Heart right ventricle (tissue), 16 donors: ENCODE data around the gene XRCC6. TPM values are rescaled to one million over a fixed set of nuclear protein-coding genes. Genes with fewer than 3 reads are reported as not detected.
A peak's percentile ranks its signal among the peaks of the same experiment; 100 is the strongest.
"Not testable (repeated sequence)": the region's sequence is repeated elsewhere in the genome, so short reads cannot be mapped to it uniquely, and the experiment has no call there.

Source experiments
- ATAC-seq, 8 donors: fragments of 200-7000 bp; cut with Tn5 transposase; one replicate each; pipeline ENCODE4 v1.9.1; 2020; ENCODE audit warnings: mild to moderate bottlenecking in 8 of 8, moderate library complexity in 8 of 8, moderate number of reproducible peaks in 1 of 8
- DNase-seq, 2 donors: peaks; one replicate each; pipeline ENCODE4 v3.0.0-alpha.2; 2020
- H3K27ac ChIP-seq, 10 donors: fragments of 200-600 bp; sonication (generic) in 2 of 10; one replicate each; pipeline versions ENCODE4 v1.5.0 to v1.8.0; 2020 to 2022; ENCODE audit warnings: mild to moderate bottlenecking in 3 of 10
- H3K27me3 ChIP-seq, 7 donors: fragments of 200-600 bp; one replicate each; pipeline ENCODE4 v1.8.0; 2021 to 2022; ENCODE audit warnings: mild to moderate bottlenecking in 2 of 7
- H3K36me3 ChIP-seq, 9 donors: fragments of 200-600 bp; sonication (generic) in 1 of 9; one replicate each; pipeline versions ENCODE4 v1.5.0 to v1.8.0; 2020 to 2022; ENCODE audit warnings: mild to moderate bottlenecking in 2 of 9
- H3K4me1 ChIP-seq, 9 donors: fragments of 200-600 bp; sonication (generic) in 1 of 9; one replicate each; pipeline versions ENCODE4 v1.5.0 to v1.8.0; 2020 to 2022; ENCODE audit warnings: mild to moderate bottlenecking in 4 of 9
- H3K4me3 ChIP-seq, 10 donors: fragments of 200-600 bp; sonication (generic) in 2 of 10; one replicate each; pipeline versions ENCODE4 v1.5.0 to v1.8.0; 2020 to 2022; ENCODE audit warnings: mild to moderate bottlenecking in 7 of 10, moderate library complexity in 2 of 10
- H3K9me3 ChIP-seq, 11 donors: fragments of 200-600 bp in 10 of 11; sonication (generic) in 2 of 11; one replicate each; pipeline versions ENCODE4 v1.5.0 to v1.8.0; 2013 to 2022; ENCODE audit warnings: mild to moderate bottlenecking in 2 of 11, control low read depth in 1 of 11, moderate library complexity in 1 of 11
- WGBS, 2 donors: extraction: QIAGEN DNeasy Blood & Tissue Kit; methylation state at CpG; one replicate each; pipeline ENCODE4 v1.1.7; 2013; ENCODE audit warnings: inconsistent platforms in 1 of 2; 5-methylcytosine and 5-hydroxymethylcytosine counted together
- intact Hi-C, 10 donors: fragments of 100-400 bp; cut with DNase I; formaldehyde crosslinking; loops; one replicate each; pipeline versions ENCODE4 v1.11.1 to v1.14.2; 2022
- polyA plus RNA-seq, 2 donors: library from polyadenylated mRNA; stranded (reverse); fragments of 200-250 nt; gene quantifications; one replicate each; pipeline ENCODE4 v1.2.3, GENCODE V29; 2013
- total RNA-seq, 10 donors: library from RNA; stranded (reverse); fragmentation: NEBNext Ultra II Directional in 3 of 10; extraction: Animal tissue kit (Norgen Biotek cat#: 25700) in 3 of 10; gene quantifications; one replicate each; pipeline versions ENCODE4 v1.2.1 to v1.2.4, GENCODE V29; 2021 to 2023
- TF ChIP-seq, protein P1 (sequence below), 9 donors: fragments of 200-600 bp; sonication (generic) in 2 of 9; IDR thresholded peaks; one replicate each; pipeline versions ENCODE4 v1.5.0 to v1.8.0; 2021 to 2022; ENCODE audit warnings: antibody characterized with exemption in 9 of 9, mild to moderate bottlenecking in 5 of 9, moderate library complexity in 1 of 9
- donor health status: Arrhythmogenic right ventricular cardiomyopathy.
- donor health status: ischemic (EF 13 %, LVEDD 7.1; RV severe dilation, severe dysfunction).
- donor health status: healthy with polysubstance abuse.
- donor health status: DM: no; HTN: yes; CAD: no.
- donor health status: DM: no; HTN: no; CAD: no.
- donor health status: ischemic (EF 25% LVEDD 6.9; RV normal size, moderate dysfunction).
- donor health status: ischemic (EF 25% LVEDD 5.7; RV mildly dilated, moderate dysfunction).
- donor health status: healthy.
- donor health status: DM: yes; HTN: yes; CAD: no.
- donor health status: Ischemic cardiomyopathy.
- donor health status: ischemic (EF 35%, LVEDD 5.7; RV mildly dilated, moderate dysfunction).
- donor health status: nonischemic (EF 11% LVEDD 7.7; RV severe dilation, severe dysfunction).
- donor health status: DM: yes; HTN: yes; CAD: no.
- donor health status: PGD.
- donor health status: ischemic (EF 29% LVEDD 5.4; RV normal size, mild dysfunction).
- donor health status: nonischemic (EF 23%, LVEDD 6.1; RV moderate dilation, normal function).

XRCC6 gene
- total and polyA plus RNA-seq, 12 donors = 103 to 192 (median 181) TPM

DNA sequence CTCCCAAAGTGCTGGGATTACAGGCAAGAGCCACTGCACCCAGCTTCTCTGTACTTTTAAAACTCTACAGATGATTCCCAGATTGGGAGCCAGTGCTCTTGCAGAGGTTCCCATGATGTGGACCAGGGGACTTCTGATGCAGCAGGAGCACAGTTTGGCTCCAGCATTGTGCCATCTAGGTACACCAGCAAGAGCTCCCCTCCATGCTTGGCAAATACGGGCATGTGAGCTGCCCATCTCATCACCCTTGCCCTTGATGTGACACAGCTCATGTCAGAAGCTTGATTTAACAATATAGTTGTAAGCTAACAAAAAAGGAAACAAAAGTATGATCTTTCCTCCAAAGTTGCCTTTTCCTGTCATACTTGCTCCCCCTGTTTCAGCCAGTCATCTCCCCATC, 38.8 kb downstream of the XRCC6 start:
- no peaks in the 10 kb centered on the region for H3K9me3 ChIP-seq
- peak overlapping the region in 9 of 10 donors; percentile 31 to 80 (median 63) for H3K27ac ChIP-seq
- ATAC-seq (peak; percentile 39 to 80 (median 68)), DNase-seq (peak; percentile 27 to 29)
- no peak overlapping the region for H3K4me3 ChIP-seq
- H3K27me3 ChIP-seq = no peaks in the 10 kb centered on the region
- intact Hi-C loops = no loop called here
- TF ChIP-seq, protein P1, sequence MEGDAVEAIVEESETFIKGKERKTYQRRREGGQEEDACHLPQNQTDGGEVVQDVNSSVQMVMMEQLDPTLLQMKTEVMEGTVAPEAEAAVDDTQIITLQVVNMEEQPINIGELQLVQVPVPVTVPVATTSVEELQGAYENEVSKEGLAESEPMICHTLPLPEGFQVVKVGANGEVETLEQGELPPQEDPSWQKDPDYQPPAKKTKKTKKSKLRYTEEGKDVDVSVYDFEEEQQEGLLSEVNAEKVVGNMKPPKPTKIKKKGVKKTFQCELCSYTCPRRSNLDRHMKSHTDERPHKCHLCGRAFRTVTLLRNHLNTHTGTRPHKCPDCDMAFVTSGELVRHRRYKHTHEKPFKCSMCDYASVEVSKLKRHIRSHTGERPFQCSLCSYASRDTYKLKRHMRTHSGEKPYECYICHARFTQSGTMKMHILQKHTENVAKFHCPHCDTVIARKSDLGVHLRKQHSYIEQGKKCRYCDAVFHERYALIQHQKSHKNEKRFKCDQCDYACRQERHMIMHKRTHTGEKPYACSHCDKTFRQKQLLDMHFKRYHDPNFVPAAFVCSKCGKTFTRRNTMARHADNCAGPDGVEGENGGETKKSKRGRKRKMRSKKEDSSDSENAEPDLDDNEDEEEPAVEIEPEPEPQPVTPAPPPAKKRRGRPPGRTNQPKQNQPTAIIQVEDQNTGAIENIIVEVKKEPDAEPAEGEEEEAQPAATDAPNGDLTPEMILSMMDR (IDR thresholded peaks at IDR 0.05) = no peak
- WGBS, 2 donors = 42 to 72% methylated on average over 1 of the region's 1 CpG
- peaks cover 4 to 100% (median 80%) of the 10 kb centered on the region in 9 donors for H3K36me3 ChIP-seq
- peaks cover 0 to 20% (median 3%) of the 10 kb centered on the region in 9 donors for H3K4me1 ChIP-seq

DNA sequence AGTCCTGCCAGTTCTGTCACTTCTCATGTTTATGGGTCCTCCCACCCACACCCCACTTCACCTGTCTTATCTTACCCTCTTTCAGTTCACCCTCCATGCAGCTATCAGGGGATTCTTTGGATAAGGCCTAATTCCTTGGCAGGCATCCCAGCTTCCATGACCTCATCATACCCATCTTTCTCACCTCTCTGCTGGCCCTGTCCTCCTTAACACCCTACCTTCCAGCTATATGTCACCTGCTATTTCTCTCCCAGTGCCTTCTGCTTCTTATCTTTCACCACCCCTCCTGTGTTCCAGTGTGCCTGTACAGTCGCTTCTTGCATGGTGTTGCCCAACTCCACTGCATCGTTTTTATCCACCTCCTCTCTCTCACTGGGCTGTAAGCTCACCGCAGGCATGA, 39.3 kb downstream of the XRCC6 start:
- WGBS, 2 donors = 40 to 69% methylated on average over 3 of the region's 3 CpGs
- TF ChIP-seq, protein P1 (IDR thresholded peaks at IDR 0.05) = no peak
- Histone ChIP-seq H3K27ac (peak overlapping the region; percentile 31 to 80 (median 59)), H3K9me3 (no peaks in the 10 kb centered on the region), H3K4me3 (no peak overlapping the region), H3K27me3 (no peaks in the 10 kb centered on the region), H3K36me3 (peaks cover 4 to 100% (median 79%) of the 10 kb centered on the region in 9 donors), H3K4me1 (peaks cover 0 to 20% (median 5%) of the 10 kb centered on the region in 9 donors)
- ATAC-seq = peak; percentile 59 to 94 (median 88)
- DNase-seq = peak in 1 of 2 donors; percentile 69
- intact Hi-C loops = no loop called here

DNA sequence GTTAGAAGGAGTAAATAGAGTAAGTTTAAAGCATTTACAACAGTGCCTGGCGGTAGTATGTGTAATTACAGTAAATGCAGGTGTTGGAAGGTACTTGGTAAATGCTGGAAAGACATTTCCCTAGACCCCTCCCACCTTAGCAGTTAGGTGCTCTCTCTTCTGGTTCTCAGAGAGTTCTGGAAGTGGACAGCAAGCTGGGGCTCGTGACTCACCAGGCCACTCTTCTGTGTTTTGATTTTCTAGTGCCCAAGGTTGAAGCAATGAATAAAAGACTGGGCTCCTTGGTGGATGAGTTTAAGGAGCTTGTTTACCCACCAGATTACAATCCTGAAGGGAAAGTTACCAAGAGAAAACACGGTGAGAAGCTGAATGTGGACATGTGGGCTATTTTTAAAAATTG, 40.0 kb downstream of the XRCC6 start:
- Histone ChIP-seq H3K36me3 (peaks cover 4 to 96% (median 79%) of the 10 kb centered on the region in 9 donors), H3K4me3 (no peak overlapping the region), H3K27me3 (no peaks in the 10 kb centered on the region), H3K4me1 (peaks cover 0 to 20% (median 5%) of the 10 kb centered on the region in 9 donors), H3K27ac (peak overlapping the region; percentile 31 to 80 (median 59)), H3K9me3 (no peaks in the 10 kb centered on the region)
- ATAC-seq (no peak), DNase-seq (no peak)
- intact Hi-C loops = no loop called here
- TF ChIP-seq, protein P1 (IDR thresholded peaks at IDR 0.05) = no peak
- 64 to 69% methylated on average over 3 of the region's 3 CpGs for WGBS, 2 donors

DNA sequence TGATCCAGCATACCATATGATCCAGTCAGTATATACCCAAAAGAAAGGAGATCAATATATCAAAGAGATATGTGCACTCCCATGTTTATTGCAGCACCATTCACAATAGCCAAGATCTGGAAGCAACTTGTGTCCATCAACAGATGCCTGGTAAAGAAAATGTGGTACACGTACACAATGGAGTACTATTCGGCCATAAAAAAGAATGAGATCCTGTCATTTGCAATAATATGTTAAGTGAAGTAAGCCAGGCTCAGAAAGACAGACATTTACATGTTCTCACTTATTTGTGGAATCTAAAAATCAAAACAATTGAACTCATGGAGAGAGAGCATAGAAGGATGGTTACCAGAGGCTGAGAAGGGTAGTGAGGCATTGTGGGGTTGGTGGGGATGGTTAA, 40.6 kb downstream of the XRCC6 start:
- H3K4me1 ChIP-seq = peaks cover 0 to 25% (median 9%) of the 10 kb centered on the region in 9 donors
- 92 to 93% methylated on average over 2 of the region's 2 CpGs for WGBS, 2 donors
- intact Hi-C loops = no loop called here

DNA sequence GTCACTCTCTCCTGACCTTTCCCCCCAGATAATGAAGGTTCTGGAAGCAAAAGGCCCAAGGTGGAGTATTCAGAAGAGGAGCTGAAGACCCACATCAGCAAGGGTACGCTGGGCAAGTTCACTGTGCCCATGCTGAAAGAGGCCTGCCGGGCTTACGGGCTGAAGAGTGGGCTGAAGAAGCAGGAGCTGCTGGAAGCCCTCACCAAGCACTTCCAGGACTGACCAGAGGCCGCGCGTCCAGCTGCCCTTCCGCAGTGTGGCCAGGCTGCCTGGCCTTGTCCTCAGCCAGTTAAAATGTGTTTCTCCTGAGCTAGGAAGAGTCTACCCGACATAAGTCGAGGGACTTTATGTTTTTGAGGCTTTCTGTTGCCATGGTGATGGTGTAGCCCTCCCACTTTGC, 42.5 kb downstream of the XRCC6 start:
- intact Hi-C loops, H3K9me3 ChIP-seq, H3K4me3 ChIP-seq, H3K27me3 ChIP-seq, DNase-seq, ATAC-seq, H3K27ac ChIP-seq: not testable (repeated sequence)
- H3K36me3 ChIP-seq = peaks cover 0 to 71% (median 54%) of the 10 kb centered on the region in 9 donors
- H3K4me1 ChIP-seq = peaks cover 0 to 40% (median 15%) of the 10 kb centered on the region in 9 donors
- WGBS, 2 donors = 82% methylated on average over 9 of the region's 9 CpGs

More for the DNA sequence above, 40.6 kb downstream of the XRCC6 start:
- Histone ChIP-seq H3K36me3 (peaks cover 4 to 89% (median 73%) of the 10 kb centered on the region in 9 donors), H3K27me3 (no peaks in the 10 kb centered on the region), H3K9me3 (no peaks in the 10 kb centered on the region), H3K4me3 (no peak overlapping the region), H3K27ac (peak overlapping the region in 4 of 10 donors; percentile 55 to 80 (median 64))
- DNase-seq (no peak), ATAC-seq (no peak)
- TF ChIP-seq, protein P1 (IDR thresholded peaks at IDR 0.05) = no peak
